Measurements from ENCODE around the gene LCP1. TPM values are rescaled to one million over a fixed set of nuclear protein-coding genes. Genes with fewer than 3 reads are reported as not detected.

LCP1 gene
- total RNA-seq, 4 donors from 2014 or later: 3.7 to 12.5 (median 10.1) TPM

GRCh38 chr13:46142776-46143175 is 39.2 kb downstream of the LCP1 start:
- in situ Hi-C loops (cut with MboI; ENCODE audit: low sequenced_read_pairs in 4 of 4) (loop anchor here in 1 of 4 donors (25.0 kb wide), 1 partner anchor 330 kb away; no protein-coding TSS in a partner anchor), intact Hi-C loops (cut with DNase I; ENCODE audit: low total_unique reads) (no loop called here)
- H3K36me3 ChIP-seq: no peaks in the 10 kb centered on the region
- TF ChIP-seq CTCF (IDR thresholded peaks at IDR 0.05 in 4 of 5, conservative IDR thresholded peaks at IDR 0.05 in 1 of 5) (no peak), POLR2A (IDR thresholded peaks at IDR 0.05) (no peak)
- no peaks in the 10 kb centered on the region for H3K9me3 ChIP-seq
- no peaks in the 10 kb centered on the region for H3K4me1 ChIP-seq
- H3K27me3 ChIP-seq: peaks cover 0 to 4% (median 0%) of the 10 kb centered on the region in 3 donors
- DNase-seq (no peak), ATAC-seq (no peak)
- no peak overlapping the region for H3K4me3 ChIP-seq
- no peak overlapping the region for H3K27ac ChIP-seq

GRCh38 chr13:46140044-46140443 is 41.9 kb downstream of the LCP1 start:
- Histone ChIP-seq H3K36me3 (no peaks in the 10 kb centered on the region), H3K27ac (no peak overlapping the region), H3K4me3 (no peak overlapping the region), H3K9me3 (no peaks in the 10 kb centered on the region), H3K4me1 (no peaks in the 10 kb centered on the region), H3K27me3 (peaks cover 0 to 4% (median 0%) of the 10 kb centered on the region in 3 donors)
- ATAC-seq: no peak
- TF ChIP-seq POLR2A (IDR thresholded peaks at IDR 0.05) (no peak), CTCF (IDR thresholded peaks at IDR 0.05 in 4 of 5, conservative IDR thresholded peaks at IDR 0.05 in 1 of 5) (no peak)
- intact Hi-C loops (cut with DNase I; ENCODE audit: low total_unique reads): no loop called here
- in situ Hi-C loops (cut with MboI; ENCODE audit: low sequenced_read_pairs in 4 of 4): loop anchor here in 1 of 4 donors (25.0 kb wide), 1 partner anchor 328 kb away; no protein-coding TSS in a partner anchor
- no peak for DNase-seq

DNA sequence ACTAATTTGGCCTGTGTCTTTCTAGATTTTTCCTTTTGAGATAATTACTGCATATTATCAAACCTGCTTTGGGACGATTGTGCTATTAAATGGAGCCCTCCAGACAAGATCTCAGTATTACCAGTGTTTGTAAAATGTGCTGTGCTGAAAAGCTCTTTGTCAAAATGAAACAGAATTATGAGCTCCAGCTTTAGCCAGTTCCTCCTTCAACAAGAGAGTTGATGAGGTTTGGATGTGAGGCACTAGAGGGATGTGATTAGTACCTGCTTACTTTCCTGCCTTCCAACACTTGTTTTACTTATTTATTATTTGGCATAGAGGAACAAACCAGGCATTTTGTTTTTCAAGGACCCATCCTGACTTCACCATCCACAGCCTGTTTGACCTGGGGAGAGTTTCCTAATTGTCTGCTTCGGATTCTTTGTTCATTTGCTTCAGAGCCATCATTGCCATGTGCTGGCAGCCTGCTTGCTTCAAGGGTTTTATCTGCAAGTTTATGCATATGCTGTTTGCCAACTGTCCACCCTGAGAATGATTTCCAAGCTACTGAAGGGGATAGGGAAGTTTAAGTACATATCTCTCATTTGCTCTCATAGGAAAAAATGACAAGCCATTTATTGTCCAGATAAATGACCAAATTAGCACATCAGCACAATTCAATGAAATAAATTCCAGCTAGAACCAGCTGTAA is 44.2 kb downstream of the LCP1 start:
- no peaks in the 10 kb centered on the region for H3K9me3 ChIP-seq
- no peaks in the 10 kb centered on the region for H3K36me3 ChIP-seq
- intact Hi-C loops (cut with DNase I; ENCODE audit: low total_unique reads) (no loop called here), in situ Hi-C loops (cut with MboI; ENCODE audit: low sequenced_read_pairs in 4 of 4) (loop anchor here in 1 of 4 donors (25.0 kb wide), 1 partner anchor 325 kb away; no protein-coding TSS in a partner anchor)
- DNase-seq: no peak
- H3K27ac ChIP-seq: no peak overlapping the region
- H3K4me1 ChIP-seq: no peaks in the 10 kb centered on the region
- ATAC-seq: no peak
- peaks cover 0 to 4% (median 0%) of the 10 kb centered on the region in 3 donors for H3K27me3 ChIP-seq
- TF ChIP-seq POLR2A (IDR thresholded peaks at IDR 0.05) (no peak), CTCF (IDR thresholded peaks at IDR 0.05 in 4 of 5, conservative IDR thresholded peaks at IDR 0.05 in 1 of 5) (no peak)
- H3K4me3 ChIP-seq: no peak overlapping the region

DNA sequence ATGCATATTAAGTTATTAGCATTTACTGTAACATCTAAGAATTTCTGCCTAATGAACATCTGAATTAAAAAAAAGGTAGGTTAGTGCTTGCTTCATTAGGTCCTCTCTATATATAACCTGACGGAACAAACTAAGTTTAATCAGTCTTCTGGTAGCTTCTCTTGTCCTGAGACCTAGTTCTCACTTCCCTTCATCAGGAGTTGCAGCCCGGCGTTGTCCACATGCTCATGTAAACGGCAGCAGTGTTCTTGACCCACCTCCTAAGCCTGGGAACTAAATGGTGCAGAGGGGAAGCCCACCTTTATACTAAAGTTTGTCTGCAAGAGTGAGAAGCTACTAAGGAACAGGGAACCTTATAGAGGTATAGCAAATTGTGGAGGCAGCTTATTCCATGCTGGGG is 45.3 kb downstream of the LCP1 start:
- Histone ChIP-seq H3K27ac (no peak overlapping the region), H3K4me1 (no peaks in the 10 kb centered on the region), H3K27me3 (no peaks in the 10 kb centered on the region), H3K9me3 (no peaks in the 10 kb centered on the region), H3K4me3 (no peak overlapping the region), H3K36me3 (no peaks in the 10 kb centered on the region)
- in situ Hi-C loops (cut with MboI; ENCODE audit: low sequenced_read_pairs in 4 of 4): loop anchor here in 1 of 4 donors (25.0 kb wide), 1 partner anchor 324 kb away; no protein-coding TSS in a partner anchor
- no peak for ATAC-seq
- no peak for TF ChIP-seq CTCF (IDR thresholded peaks at IDR 0.05 in 4 of 5, conservative IDR thresholded peaks at IDR 0.05 in 1 of 5)
- no peak for TF ChIP-seq POLR2A (IDR thresholded peaks at IDR 0.05)
- no peak for DNase-seq
- intact Hi-C loops (cut with DNase I; ENCODE audit: low total_unique reads): no loop called here
